Type B pancreatic cell (in vitro differentiated cells): ENCODE measurements around the gene NEK2. TPM values are rescaled to one million over a fixed set of nuclear protein-coding genes. Genes with fewer than 3 reads are reported as not detected.
A peak's percentile ranks its signal among the peaks of the same experiment; 100 is the strongest.
"Not testable (repeated sequence)": the region's sequence is repeated elsewhere in the genome, so short reads cannot be mapped to it uniquely, and the experiment has no call there.

ENCODE experiments used
- DNase-seq: peaks from one replicate; pipeline ENCODE4 v3.0.0; 2021; ENCODE audit warnings: mixed read lengths; ENCODE audit not compliant: unreplicated experiment; ENCODE audit errors: extremely low spot score
- H3K27ac Mint-ChIP-seq: 2 replicates; pipeline ENCODE4 v1.8.0; 2021; ENCODE audit warnings: mild to moderate bottlenecking, mixed read lengths
- H3K27me3 Mint-ChIP-seq: 2 replicates; pipeline ENCODE4 v1.8.0; 2021; ENCODE audit warnings: mixed read lengths
- H3K36me3 Mint-ChIP-seq: 2 replicates; pipeline ENCODE4 v1.8.0; 2021; ENCODE audit warnings: mixed read lengths
- H3K4me1 Mint-ChIP-seq: one replicate; pipeline ENCODE4 v1.8.0; 2021; ENCODE audit warnings: mixed read lengths; ENCODE audit not compliant: unreplicated experiment
- H3K4me3 Mint-ChIP-seq: 2 replicates; pipeline ENCODE4 v1.8.0; 2021; ENCODE audit warnings: mild to moderate bottlenecking, mixed read lengths
- H3K9me3 Mint-ChIP-seq: 2 replicates; pipeline ENCODE4 v1.8.0; 2021; ENCODE audit warnings: mixed read lengths
- total RNA-seq: library from RNA; stranded (reverse); gene quantifications from 2 replicates; pipeline ENCODE4 v1.2.1, GENCODE V29; 2021; ENCODE audit warnings: low replicate concordance
- TF ChIP-seq, protein P1 (sequence below): fragments of 200-600 bp; sonication (generic); conservative IDR thresholded peaks from 2 replicates; pipeline ENCODE4 v1.5.0; 2021; ENCODE audit warnings: antibody characterized with exemption, mild to moderate bottlenecking

The NEK2 gene
- total RNA-seq, 1 donor from 2014 or later: 23.4 TPM

DNA sequence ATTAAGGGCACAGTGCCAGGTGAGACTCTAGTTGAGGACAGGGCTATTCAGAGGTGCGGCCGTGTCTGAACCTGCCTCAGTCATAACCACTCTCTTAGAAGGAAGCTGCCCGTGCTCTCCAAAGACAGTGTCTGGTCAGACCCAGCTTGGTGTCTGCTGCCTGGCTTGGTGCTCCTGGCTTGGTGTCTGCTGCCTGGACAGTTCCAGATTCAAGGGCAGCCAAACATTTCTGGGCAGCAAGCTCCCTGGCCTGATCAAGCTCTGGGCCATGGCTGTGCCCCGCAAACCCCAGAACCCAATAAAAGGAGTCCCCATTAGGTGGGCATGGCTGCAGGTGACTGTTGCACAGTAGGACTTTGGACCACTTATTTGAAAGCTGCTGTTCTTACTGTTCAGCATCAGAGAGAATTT is 27.7 kb downstream of the NEK2 start:
- Mint-ChIP-seq H3K9me3 (no peaks in the 10 kb centered on the region), H3K27ac (peak overlapping the region; percentile 51), H3K4me1 (peaks cover 12% of the 10 kb centered on the region), H3K36me3 (no peaks in the 10 kb centered on the region), H3K27me3 (no peaks in the 10 kb centered on the region), H3K4me3 (no peak overlapping the region)
- TF ChIP-seq, protein P1, sequence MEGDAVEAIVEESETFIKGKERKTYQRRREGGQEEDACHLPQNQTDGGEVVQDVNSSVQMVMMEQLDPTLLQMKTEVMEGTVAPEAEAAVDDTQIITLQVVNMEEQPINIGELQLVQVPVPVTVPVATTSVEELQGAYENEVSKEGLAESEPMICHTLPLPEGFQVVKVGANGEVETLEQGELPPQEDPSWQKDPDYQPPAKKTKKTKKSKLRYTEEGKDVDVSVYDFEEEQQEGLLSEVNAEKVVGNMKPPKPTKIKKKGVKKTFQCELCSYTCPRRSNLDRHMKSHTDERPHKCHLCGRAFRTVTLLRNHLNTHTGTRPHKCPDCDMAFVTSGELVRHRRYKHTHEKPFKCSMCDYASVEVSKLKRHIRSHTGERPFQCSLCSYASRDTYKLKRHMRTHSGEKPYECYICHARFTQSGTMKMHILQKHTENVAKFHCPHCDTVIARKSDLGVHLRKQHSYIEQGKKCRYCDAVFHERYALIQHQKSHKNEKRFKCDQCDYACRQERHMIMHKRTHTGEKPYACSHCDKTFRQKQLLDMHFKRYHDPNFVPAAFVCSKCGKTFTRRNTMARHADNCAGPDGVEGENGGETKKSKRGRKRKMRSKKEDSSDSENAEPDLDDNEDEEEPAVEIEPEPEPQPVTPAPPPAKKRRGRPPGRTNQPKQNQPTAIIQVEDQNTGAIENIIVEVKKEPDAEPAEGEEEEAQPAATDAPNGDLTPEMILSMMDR: no peak
- no peak for DNase-seq

DNA sequence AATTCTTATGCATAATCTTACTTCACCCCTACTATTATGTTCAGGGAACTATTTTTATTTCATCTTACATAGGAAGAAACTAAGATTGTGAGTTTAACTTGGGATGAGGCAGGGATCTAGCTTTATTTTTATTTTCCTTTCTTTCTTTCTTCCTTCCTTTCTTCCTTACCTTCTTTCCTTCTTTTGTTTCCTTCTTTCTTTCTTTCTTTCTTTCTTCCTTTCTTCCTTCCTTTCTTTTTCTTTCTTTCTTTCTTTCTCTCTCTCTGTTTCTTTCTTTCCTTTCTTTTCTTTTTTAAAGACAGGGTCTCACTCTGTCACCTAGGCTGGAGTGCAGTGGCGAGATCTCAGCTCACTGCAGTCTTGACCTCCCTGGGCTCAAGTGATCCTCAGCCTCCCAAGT is 28.9 kb downstream of the NEK2 start:
- Mint-ChIP-seq H3K36me3 (no peaks in the 10 kb centered on the region), H3K27me3 (no peaks in the 10 kb centered on the region), H3K4me3 (no peak overlapping the region), H3K9me3 (no peaks in the 10 kb centered on the region), H3K27ac (no peak overlapping the region), H3K4me1 (peaks cover 12% of the 10 kb centered on the region)
- no peak for DNase-seq
- TF ChIP-seq, protein P1: no peak

DNA sequence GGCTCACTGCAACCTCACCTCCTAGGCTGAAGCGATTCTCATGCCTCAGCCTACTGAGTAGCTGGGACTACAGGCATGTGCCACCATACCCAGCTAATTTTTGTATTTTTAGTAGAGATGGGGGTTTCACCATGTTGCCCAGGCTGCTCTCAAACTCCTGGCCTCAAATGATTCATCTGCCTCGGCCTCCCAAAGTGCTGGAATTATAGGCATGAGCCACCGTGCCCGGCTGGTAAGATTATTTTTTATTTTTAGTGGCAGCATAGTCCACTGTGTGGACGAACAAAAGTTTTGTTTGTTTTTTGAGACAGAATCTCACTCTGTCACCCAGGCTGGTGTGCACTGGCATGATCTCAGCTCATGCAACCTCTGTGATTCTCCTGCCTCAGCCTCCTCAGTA is 29.8 kb downstream of the NEK2 start:
- H3K36me3 Mint-ChIP-seq, DNase-seq, H3K27ac Mint-ChIP-seq, H3K4me3 Mint-ChIP-seq, H3K27me3 Mint-ChIP-seq, H3K9me3 Mint-ChIP-seq: not testable (repeated sequence)
- peaks cover 12% of the 10 kb centered on the region for H3K4me1 Mint-ChIP-seq

DNA sequence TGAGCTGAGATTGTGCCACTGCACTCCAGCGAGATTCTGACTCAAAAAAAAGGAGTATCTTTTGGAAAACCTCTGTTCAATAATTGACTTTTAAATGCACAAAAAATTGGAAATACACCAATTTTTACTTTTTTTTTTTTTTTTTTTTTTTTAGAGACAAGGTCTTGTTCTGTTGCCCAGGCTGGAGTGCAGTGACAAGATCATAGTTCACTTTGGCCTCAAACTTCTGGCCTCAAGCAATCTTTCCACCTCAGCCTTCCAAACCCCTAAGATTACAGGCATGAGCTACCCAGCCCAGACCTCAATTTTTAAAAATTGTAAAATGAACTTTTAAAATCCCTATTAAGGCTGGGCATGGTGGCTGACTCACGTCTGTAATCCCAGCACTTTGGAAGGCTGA is 30.8 kb downstream of the NEK2 start:
- peaks cover 19% of the 10 kb centered on the region for H3K4me1 Mint-ChIP-seq
- no peak for DNase-seq
- TF ChIP-seq, protein P1: no peak
- no peaks in the 10 kb centered on the region for H3K36me3 Mint-ChIP-seq
- H3K27me3 Mint-ChIP-seq: no peaks in the 10 kb centered on the region
- H3K9me3 Mint-ChIP-seq: no peaks in the 10 kb centered on the region
- no peak overlapping the region for H3K4me3 Mint-ChIP-seq
- no peak overlapping the region for H3K27ac Mint-ChIP-seq

DNA sequence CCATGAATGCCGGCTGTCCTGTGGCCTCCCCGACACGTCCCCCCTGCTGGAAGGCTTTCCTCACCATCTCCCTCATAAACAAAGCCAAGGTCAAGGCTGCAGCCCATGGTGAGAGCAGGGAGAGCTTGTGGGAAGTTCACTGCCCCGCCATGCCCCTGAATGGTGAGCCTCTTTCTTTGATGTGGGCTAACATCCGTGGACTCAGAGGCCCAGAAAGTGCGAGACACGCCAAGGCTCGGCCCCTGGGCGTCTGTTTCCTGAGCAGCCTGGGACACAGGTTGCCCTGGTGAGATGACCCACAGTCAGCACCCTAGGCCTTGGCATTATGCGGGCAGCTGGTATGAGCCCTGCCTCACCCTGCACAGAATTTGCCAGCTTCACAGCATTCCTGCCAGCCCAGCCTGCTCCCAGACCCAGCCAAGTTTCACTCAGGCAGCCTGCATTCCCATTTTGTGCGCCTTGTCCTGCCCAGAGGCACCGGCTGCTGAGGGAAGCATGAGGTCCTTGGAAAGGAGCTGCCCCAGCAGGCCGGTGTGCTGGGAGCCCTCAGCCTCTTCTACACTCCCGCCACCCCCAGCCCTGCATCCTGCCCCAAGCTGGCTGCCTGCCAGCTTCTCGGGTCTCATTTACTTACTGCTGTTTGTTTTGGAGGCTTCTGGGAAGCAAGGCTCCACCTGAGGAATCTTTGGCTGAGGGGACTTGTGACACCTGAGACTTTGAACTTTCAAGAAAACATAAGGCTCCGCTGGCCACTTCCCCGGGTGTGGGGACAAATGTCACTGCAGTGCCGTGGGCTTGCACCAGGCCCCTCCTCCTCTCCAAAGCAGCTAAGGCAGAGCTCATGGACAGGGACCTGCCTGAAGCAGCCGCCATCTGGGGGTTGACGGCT is 31.9 kb downstream of the NEK2 start:
- H3K27ac Mint-ChIP-seq: peak overlapping the region; percentile 68
- peak overlapping the region; percentile 12 for H3K4me3 Mint-ChIP-seq
- H3K9me3 Mint-ChIP-seq: no peaks in the 10 kb centered on the region
- H3K36me3 Mint-ChIP-seq: no peaks in the 10 kb centered on the region
- H3K27me3 Mint-ChIP-seq: no peaks in the 10 kb centered on the region
- DNase-seq: no peak
- TF ChIP-seq, protein P1: no peak
- peaks cover 20% of the 10 kb centered on the region for H3K4me1 Mint-ChIP-seq

DNA sequence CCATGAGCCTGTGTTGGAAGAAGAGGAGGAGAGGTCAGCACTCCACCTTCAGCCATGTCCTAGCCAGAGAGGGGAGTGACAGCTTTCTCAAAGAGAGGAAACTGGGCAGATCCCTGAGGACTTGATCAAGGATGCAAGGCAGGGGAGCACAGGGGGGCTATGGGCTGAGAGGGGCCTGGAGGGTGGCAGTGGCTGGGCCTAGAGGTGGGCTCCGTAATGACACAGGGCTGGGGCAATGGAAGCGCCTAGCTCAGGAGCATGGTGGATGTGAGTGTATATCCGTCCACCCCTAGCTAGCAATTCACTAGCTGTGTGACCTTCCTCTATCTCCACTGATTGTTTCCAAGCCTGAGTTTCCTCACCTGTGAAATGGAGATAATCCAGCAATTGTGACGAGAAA is 32.6 kb downstream of the NEK2 start:
- H3K4me3 Mint-ChIP-seq: no peak overlapping the region

More for the DNA sequence above, 32.6 kb downstream of the NEK2 start:
- Mint-ChIP-seq H3K27me3 (no peaks in the 10 kb centered on the region), H3K9me3 (no peaks in the 10 kb centered on the region), H3K27ac (no peak overlapping the region), H3K4me1 (peaks cover 20% of the 10 kb centered on the region), H3K36me3 (no peaks in the 10 kb centered on the region)
- no peak for DNase-seq
- TF ChIP-seq, protein P1: no peak
